GM12875 (cell line): ENCODE measurements around the gene VWF.

Experiments
- H3K4me3 ChIP-seq: one replicate; pipeline ENCODE4 v1.5.1; 2011; ENCODE audit warnings: low read depth, low read length, control low read depth
- TF ChIP-seq, protein P1 (sequence below): IDR thresholded peaks from 2 replicates; pipeline ENCODE4 v1.5.1; 2011; ENCODE audit warnings: low read depth, mild to moderate bottlenecking, control low read depth, inconsistent platforms, low read length, moderate library complexity, borderline replicate concordance; ENCODE audit not compliant: insufficient read depth

VWF gene

GRCh38 chr12:5984873-5985272 is 139.6 kb downstream of the VWF start:
- TF ChIP-seq, protein P1, sequence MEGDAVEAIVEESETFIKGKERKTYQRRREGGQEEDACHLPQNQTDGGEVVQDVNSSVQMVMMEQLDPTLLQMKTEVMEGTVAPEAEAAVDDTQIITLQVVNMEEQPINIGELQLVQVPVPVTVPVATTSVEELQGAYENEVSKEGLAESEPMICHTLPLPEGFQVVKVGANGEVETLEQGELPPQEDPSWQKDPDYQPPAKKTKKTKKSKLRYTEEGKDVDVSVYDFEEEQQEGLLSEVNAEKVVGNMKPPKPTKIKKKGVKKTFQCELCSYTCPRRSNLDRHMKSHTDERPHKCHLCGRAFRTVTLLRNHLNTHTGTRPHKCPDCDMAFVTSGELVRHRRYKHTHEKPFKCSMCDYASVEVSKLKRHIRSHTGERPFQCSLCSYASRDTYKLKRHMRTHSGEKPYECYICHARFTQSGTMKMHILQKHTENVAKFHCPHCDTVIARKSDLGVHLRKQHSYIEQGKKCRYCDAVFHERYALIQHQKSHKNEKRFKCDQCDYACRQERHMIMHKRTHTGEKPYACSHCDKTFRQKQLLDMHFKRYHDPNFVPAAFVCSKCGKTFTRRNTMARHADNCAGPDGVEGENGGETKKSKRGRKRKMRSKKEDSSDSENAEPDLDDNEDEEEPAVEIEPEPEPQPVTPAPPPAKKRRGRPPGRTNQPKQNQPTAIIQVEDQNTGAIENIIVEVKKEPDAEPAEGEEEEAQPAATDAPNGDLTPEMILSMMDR = no peak
- H3K4me3 ChIP-seq = no peak overlapping the region

DNA sequence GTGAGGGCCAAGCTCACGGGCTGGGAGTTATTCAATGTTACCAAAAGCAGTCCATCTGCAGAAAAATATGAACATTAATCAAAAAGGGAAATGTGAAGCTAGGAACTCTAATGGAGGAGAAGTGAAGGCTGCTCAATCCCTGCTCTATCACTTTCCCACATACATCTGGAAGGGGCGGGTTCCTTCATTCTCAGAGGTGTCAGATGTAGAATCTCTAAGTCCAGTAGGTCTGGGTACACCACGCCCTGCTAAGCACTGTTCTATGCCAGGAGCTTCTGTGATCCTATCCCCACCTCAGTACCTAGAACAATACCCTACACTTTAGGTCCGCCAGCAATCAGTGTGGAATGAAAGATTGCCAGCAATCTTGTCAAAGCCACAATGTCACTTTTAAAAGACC is 142.4 kb downstream of the VWF start:
- TF ChIP-seq, protein P1 = no peak
- no peak overlapping the region for H3K4me3 ChIP-seq

- TF ChIP-seq, protein P1 = no peak
- no peak overlapping the region for H3K4me3 ChIP-seq
Observed at GRCh38 chr12:5977556-5977955, 146.9 kb downstream of the VWF start.

- TF ChIP-seq, protein P1 = no peak
- H3K4me3 ChIP-seq = no peak overlapping the region
Observed at GRCh38 chr12:5976711-5977110, 147.8 kb downstream of the VWF start.

DNA sequence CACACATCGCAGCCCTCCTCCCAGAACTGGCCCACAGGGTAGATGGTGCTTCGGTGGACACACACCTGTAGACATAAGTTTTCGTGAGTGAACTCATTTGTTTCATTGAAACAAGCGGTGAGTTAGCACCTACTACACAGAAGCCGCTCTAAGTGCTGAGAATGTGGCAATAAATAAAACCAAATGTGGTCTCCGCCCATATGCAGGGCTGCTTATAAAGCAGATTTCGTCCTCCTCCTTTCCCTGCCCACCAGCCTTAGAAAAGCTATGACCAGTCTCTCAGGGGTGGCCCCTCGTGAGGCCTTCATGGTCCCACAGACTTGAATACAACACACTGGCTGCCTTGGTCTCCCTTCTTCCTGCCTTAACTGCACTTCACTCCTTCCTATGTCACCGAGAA is 148.3 kb downstream of the VWF start:
- no peak overlapping the region for H3K4me3 ChIP-seq
- TF ChIP-seq, protein P1 = no peak

GRCh38 chr12:5973461-5974115 is 150.9 kb downstream of the VWF start:
- no peak overlapping the region for H3K4me3 ChIP-seq
- TF ChIP-seq, protein P1 = no peak

DNA sequence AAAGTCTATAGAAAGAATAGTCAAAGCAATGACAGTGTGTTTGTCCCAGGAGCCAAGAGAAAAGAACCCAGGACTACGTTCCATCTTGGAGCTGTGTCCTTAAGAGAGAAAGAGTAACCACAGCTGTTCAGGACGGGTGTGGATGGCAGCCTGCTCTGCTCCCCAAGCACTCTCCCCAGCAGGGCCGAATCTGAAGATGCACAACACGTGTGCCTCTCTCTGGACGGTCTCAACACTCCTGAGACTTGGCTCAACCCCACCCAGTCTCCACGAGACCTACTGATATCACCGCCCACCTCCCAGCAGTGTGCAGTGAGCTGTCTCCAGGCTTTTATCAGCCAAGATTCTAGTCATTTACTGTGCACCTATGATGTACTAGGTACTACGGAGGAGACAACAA is 152.1 kb downstream of the VWF start:
- TF ChIP-seq, protein P1 = no peak

More for the DNA sequence above, 152.1 kb downstream of the VWF start:
- H3K4me3 ChIP-seq = no peak overlapping the region
